GM12801 (cell line): Measurements from ENCODE around the gene MRPS17.

Experiments used
- TF ChIP-seq, protein P1 (sequence below): IDR thresholded peaks from one replicate; pipeline ENCODE4 v1.5.1; 2011; ENCODE audit warnings: control low read depth; ENCODE audit not compliant: insufficient read length; ENCODE audit errors: extremely low read depth

The MRPS17 gene

GRCh38 chr7:55965100-55965470 lies 13.4 kb downstream of the MRPS17 start:
- TF ChIP-seq, protein P1, sequence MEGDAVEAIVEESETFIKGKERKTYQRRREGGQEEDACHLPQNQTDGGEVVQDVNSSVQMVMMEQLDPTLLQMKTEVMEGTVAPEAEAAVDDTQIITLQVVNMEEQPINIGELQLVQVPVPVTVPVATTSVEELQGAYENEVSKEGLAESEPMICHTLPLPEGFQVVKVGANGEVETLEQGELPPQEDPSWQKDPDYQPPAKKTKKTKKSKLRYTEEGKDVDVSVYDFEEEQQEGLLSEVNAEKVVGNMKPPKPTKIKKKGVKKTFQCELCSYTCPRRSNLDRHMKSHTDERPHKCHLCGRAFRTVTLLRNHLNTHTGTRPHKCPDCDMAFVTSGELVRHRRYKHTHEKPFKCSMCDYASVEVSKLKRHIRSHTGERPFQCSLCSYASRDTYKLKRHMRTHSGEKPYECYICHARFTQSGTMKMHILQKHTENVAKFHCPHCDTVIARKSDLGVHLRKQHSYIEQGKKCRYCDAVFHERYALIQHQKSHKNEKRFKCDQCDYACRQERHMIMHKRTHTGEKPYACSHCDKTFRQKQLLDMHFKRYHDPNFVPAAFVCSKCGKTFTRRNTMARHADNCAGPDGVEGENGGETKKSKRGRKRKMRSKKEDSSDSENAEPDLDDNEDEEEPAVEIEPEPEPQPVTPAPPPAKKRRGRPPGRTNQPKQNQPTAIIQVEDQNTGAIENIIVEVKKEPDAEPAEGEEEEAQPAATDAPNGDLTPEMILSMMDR, result no peak

GRCh38 chr7:55965805-55966421 lies 14.2 kb downstream of the MRPS17 start:
- TF ChIP-seq, protein P1, result no peak

- TF ChIP-seq, protein P1, result no peak
These were observed 15.2 kb downstream of the MRPS17 start for GRCh38 chr7:55966851-55967250.

- TF ChIP-seq, protein P1, result no peak
These were observed 17.7 kb downstream of the MRPS17 start for GRCh38 chr7:55969391-55969790.

GRCh38 chr7:55970561-55970960 lies 18.9 kb downstream of the MRPS17 start:
- TF ChIP-seq, protein P1, result no peak

GRCh38 chr7:55970978-55971377 lies 19.3 kb downstream of the MRPS17 start:
- TF ChIP-seq, protein P1, result no peak

- TF ChIP-seq, protein P1, result no peak
These were observed 22.1 kb downstream of the MRPS17 start for GRCh38 chr7:55973747-55974250.
